Jurkat, Clone E6-1 (cell line): Measurements from ENCODE around the gene CRHR2.
A peak's percentile ranks its signal among the peaks of the same experiment; 100 is the strongest.

Source experiments
- DNase-seq: peaks from one replicate; pipeline ENCODE4 v3.0.0-alpha.2; 2011; ENCODE audit warnings: low read depth, low spot score
- H3K4me3 ChIP-seq: 2 replicates; pipeline ENCODE4 v1.5.1; 2011; ENCODE audit warnings: mild to moderate bottlenecking, low read length, control low read depth, moderate library complexity

CRHR2 gene

DNA sequence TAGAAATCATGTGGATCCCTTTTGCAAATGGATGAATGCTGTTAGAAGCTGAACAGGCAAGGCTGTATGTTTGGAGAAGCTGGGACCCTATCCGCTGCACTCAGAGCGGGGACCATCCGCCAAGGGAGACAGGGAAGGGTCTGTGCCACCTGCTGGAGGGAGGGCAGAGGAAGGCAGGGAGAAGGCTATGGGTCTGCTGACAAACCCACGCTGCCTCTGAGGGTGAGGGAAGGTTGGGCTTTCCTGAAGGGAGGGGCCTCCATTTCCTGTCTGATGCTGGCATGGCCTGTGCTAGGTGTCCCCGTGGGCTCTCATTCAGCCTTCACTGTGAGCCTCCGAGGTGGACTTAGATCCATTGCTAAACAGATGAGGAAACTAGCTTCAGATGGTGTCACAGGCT, 5.3 kb upstream of the CRHR2 start:
- DNase-seq, result no peak
- no peak overlapping the region for H3K4me3 ChIP-seq

DNA sequence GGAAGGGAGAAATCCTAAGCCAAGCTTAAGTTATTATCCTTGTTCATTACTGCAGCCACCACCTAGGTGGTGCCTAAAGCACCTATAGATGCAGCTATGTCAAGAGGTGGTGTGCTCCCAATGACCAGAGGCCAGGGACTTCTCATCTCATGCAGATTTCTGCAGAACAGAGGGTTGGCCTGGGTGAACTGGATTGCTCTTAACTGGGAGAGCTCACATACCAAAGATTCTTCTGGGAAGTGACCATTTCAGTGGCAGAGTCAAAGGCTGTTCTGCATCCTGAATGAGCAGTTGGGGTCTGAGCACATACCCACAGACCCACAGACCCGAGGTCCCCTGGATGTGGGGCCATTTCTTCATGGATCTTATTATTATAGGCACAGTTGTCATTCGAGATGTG, 2.1 kb upstream of the CRHR2 start:
- no peak for DNase-seq
- H3K4me3 ChIP-seq, result no peak overlapping the region

DNA sequence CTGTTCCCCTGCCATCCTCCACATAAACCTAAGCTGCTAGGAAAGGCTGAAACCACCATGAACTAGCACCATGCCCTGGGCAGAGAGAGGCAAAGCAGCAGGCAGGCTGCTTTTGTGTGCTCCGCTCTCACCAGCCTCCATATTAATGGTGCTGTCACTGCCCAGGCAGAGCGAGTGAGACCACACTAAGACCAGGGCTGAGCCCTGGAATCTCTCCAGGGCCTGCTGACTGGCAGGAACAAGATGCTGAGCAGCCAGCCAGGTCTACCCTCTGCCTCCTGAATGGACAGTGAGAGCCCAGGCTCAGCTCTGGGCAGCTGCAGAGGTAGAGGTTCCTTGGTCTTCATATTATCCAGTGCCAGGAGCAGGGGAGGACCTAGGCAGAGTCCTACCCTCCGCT, 1.6 kb upstream of the CRHR2 start:
- no peak for DNase-seq
- H3K4me3 ChIP-seq, result no peak overlapping the region

DNA sequence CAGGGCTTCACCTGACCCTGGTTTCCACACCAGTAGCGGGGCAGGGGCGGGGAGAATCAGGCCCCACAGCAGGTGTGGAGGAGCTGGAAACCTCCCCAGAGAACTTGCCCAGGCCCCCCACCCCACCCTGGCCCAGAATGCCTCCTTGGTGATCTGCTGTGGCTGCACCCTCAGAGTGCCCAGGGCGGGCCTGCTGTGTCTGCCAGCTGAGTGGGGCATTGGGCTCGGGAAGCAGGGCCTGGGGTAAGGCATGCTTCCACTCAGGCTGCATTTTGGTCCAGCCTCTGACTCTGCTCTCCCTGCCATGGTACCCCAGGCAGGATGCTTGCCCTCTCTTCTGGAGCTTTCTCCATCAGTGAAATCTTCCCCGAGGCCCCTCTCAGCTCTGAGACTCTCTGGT, 1.1 kb upstream of the CRHR2 start:
- no peak overlapping the region for H3K4me3 ChIP-seq
- DNase-seq, result no peak

DNA sequence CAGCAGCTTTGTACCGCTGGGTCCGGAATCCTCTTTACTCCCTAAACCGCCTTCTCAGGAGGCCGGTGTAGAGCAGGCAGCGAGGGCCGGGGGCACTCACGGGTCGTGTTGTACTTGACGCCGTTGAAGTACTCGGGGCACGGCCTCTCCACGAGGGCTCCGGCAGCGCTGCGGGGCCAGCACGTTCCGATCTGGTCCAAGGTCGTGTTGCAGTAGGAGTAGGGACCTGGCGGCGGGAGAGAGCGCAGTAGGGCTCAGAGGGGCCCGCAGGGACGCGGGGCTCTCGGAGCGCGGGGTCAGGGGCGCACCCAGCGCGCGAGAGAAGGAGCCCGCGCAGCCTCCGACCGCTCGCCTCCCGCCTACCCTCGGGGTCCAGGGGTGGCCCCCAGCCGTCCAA, 443 bp downstream of the CRHR2 start:
- DNase-seq, result no peak
- H3K4me3 ChIP-seq, result no peak overlapping the region

DNA sequence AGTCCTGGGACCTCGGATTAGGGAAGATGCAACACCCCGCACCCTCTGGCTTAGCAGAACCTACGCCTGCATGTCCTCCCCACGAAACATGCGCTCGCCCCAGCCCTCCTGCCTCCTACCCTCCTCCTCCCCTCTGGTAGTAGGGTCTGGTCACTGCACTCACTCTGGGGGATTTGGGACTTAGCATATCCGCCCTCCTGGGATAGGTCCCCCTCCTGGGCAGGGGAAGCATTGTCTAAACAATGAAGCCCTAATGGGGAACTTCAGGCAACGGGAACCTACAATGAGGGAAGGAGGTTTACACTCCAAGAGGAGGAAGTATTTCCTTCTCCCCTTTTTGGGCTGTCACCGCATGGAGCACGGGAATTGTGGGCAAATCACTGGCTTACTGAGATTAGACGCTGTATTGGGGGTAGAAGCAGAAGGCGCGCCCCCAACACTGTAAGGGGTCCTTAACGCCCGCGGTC, 892 bp downstream of the CRHR2 start:
- no peak overlapping the region for H3K4me3 ChIP-seq
- no peak for DNase-seq

DNA sequence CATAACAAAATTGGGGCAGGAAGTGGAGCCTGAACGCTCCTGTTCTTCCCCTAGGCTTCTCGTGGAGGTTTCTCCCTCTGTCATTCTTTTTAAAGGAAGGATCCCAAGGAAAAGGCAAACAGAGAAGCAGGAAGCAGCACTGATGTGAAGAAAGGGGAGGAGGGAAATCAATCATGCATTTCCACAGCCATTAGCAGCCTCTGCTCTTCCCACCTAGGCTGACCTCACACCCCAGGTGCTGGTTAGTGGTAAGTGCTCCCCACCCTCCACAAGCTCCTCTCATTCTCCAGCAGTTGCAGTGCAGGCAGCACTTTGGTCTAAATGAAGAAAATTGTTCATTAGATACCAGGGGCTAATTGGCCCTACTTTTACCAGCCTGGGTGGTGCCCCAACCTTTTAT, 2.6 kb downstream of the CRHR2 start:
- no peak for DNase-seq
- H3K4me3 ChIP-seq, result no peak overlapping the region

DNA sequence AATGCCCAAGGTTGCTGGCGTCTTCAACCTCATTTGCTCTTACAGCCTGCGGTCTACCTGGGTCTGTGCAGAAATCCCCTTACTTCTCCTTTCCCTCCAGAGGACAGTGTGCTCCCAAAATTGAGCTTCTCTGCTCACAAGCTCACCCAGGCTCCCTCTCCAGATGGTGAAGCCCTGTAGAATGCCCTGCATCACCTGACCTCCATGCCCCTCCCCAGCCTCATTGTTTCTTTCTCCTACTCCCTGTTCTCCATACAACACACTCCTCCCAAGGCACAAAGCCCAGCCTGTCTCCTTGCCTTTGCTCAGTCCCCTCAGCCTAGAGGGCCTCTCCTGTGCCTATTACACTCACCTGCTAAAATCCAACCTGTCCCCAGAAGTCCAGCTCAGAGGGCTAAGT, 3.5 kb downstream of the CRHR2 start:
- H3K4me3 ChIP-seq, result no peak overlapping the region
- no peak for DNase-seq

DNA sequence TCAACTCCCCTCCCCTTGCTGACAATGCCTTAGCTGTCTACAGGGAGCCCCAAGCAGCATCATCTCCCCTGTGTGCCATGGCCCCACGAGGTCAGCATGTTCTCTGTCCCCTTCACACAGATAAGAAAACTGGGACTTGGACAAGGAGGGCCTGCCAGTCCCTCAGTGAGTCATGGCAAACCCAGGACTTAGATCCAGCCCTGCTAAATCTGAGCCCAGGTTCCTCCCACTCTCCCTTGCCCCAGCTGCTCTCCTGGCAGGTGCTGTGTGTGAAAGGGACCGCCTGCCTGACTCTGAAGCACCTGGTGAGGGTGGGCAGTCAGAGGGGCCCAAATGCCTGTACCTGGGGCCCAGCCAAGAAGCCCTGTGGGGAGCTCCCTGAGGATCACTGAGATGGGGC, 7.4 kb downstream of the CRHR2 start:
- DNase-seq, result no peak
- H3K4me3 ChIP-seq, result no peak overlapping the region

DNA sequence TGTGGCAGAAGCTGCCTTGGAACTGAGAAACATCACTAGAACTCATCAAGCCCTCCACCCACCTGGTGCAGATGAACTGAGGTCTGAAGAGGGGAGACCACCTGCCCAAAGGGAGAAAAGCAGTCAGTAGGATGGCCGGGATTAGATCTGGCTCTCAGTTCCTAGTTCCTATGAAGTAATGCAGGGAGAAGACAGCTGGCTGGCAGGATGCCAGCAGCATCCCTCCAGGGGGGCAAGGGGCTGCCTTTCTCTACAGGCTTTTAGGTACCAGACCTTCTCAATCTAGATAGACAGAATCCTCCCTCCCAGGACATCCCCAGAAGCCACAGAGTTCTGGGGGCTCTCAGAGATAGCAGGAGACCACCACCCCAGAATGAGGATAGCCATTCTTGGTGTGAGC, 7.8 kb downstream of the CRHR2 start:
- DNase-seq, result no peak
- H3K4me3 ChIP-seq, result no peak overlapping the region

DNA sequence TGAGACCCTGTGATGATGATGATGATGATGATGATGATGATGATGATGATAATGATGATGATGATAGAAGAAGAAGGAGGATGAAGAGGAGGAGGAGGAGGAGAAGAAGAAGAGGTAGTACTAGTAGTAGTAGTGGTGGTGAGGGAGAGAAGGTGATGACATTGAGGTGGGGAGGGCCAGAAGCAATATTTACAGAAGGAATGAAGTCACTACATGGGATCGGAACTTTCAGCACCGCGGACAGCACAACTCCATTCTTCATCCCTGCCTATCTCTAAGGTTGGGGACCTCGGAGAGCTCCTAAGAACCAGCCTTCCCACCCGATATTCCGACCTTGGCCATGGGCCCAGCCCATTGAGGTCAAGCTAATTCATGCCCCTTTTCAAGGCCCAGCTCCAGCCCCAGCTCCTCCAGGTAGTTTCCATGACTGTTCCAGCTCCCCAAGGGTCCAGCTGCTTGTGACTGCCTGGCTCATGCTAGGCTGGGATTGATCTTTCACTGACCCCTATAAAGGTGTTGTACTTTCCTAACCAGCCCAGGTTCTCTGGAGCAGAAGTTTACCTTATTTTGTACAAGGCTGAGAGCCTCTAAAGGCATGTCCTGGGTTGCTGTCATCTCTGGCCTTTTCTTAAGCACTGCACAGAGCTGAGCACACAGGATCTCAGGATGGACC, 10.3 kb downstream of the CRHR2 start:
- no peak overlapping the region for H3K4me3 ChIP-seq
- DNase-seq, result peak; percentile 44

DNA sequence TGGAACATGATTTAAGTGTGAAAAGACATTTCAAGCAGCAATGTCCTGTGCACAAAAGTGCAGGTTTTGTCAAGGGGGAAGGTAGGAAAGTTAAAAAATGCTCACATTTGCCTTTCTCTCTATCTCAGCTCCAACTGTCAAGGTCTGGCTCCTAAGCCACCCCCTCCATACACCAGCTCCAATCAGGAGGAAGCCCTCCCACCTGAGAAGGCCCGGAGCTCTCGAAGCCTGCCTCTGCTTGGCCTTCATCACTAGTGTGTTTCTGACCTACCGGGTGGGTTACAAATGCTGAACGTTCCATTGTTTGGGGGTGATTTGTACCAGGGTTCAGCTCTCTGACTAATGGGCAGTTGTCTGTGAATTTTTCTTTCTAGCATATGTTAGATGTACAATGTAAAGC, 14.2 kb downstream of the CRHR2 start:
- no peak for DNase-seq

DNA sequence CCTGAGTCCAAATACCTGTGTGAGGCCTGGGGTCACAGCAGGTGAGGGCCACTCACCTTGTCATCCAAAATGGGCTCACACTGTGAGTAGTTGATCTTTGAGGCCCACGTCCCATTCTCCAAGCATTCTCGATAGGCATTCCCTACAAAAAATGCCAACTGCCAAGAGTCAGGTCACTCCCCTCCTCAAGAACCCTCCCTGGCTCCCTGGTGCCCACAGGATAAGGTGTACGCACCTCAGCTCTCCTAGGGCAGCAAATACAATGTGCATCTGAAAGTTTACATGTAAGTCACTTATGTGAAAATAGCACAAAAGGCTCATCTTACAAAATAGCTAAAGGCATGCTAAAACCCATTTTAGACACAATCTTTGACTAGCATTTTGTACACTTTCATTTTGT, 15.1 kb downstream of the CRHR2 start:
- DNase-seq, result no peak
- no peak overlapping the region for H3K4me3 ChIP-seq

More for the DNA sequence above, 14.2 kb downstream of the CRHR2 start:
- H3K4me3 ChIP-seq, result no peak overlapping the region

DNA sequence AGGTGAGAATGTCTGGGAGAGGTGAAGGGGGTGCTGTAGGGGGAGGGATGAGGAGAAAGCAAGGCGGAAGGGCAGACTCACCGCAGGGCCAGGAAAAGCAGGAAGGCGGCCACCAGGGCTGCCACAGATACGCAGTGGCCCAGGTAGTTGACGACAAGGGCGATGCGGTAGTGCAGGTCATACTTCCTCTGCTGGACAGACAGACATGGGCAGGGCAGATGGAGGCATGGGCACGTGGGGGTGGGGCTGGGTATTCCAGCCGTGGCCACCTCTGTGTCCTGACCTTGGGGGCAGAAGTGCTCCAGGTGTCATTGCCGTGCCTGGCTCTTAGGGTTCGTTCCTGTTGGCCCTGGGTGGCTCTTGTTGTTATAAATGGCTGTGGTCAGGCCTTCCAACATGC, 16.8 kb downstream of the CRHR2 start:
- H3K4me3 ChIP-seq, result no peak overlapping the region
- no peak for DNase-seq

DNA sequence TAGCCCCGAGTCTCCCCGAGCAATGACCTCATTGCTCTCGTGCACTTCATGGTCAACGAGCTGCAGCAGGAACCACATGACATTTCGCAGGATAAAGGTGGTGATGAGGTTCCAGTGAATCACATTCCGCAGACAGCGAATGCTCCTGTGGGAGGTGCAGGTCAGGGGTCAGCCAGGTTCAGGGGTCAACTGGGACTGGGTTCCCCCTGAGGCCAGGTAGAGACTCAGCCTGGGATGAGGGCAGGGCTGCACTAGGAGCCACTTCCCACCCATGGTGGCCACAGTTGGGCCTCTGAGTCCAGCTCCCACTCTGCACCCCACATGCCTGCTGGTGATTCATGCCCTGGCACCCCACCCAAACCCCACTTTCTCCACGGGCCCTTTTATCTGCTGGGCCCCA, 17.2 kb downstream of the CRHR2 start:
- no peak for DNase-seq
- H3K4me3 ChIP-seq, result no peak overlapping the region

DNA sequence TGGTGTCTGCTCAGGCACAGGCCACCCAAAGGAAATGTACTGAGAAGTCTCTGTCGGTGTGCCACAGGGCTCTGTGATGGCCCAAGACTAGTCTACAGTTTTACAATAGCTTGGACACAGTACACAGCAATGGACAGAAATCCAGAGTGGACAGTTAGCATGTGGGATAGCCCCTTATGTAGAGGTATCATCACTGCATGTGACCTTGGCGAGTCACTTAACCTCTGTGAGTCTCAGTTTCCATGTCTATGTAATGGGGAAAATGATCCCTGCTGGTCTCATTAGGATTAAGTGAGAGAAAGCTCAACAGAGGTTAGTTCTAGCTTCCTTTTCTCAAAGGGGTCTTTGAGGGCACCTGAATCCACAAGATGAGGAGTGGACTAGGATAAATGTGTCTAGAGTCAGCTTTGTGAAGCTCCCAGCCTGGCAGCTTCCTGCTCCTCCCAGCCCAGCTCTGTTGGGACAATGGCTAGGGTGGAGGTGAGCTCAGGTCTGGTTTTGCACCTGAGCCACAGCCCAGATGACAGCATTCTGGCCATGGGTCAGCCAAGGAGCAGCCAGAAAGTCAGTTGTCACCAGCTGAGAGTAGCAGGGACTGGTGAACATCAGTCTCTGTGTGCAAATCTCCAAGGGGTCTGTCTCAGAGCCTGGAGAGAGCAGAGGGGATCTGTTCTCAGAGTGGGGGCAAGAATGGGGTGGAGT, 17.9 kb downstream of the CRHR2 start:
- no peak for DNase-seq
- H3K4me3 ChIP-seq, result no peak overlapping the region

DNA sequence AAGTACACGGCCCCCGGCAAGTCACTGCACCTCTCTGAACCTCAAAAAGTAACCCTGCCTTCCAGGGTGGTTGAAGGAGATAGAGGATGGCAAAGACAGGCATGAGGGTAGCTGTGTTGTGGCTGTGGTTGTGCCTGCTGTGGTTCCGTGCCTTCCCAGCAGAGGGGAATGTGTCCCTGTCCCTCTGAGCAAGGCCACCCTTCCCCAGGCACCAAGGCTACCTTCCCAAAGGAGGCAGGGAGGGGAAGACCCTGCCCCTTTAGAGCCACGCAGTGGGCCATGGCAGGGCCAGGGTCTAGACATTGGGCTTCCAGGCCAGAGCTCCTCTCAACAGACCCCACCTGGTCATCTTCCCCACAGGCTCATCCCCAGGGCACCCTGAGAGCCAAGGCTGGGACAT, 18.8 kb downstream of the CRHR2 start:
- DNase-seq, result no peak
- no peak overlapping the region for H3K4me3 ChIP-seq

DNA sequence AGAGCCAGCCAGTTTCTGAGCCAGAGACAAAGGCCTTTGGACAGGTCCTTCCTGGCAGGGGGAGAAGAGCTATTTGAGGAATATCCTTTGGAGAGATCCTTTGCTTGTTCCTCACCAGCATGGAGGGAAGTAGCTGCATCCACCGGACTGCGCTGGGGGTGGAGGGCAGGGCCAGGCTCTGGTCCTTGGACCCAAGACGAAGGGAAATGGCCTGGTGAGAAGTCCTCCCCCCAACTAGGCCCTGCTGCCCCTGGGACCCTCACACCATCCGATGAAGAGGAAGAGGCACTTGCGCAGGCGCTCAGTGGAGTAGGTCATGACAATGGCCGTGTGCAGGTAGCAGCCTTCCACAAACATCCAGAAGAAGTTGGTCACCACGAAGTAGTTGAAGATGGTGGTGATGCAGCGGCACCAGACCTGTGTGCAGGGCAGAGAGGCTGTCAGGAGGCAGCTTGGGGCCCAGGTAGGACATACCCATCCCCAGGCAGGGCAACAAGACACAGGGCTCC, 19.8 kb downstream of the CRHR2 start:
- DNase-seq, result no peak
- no peak overlapping the region for H3K4me3 ChIP-seq

DNA sequence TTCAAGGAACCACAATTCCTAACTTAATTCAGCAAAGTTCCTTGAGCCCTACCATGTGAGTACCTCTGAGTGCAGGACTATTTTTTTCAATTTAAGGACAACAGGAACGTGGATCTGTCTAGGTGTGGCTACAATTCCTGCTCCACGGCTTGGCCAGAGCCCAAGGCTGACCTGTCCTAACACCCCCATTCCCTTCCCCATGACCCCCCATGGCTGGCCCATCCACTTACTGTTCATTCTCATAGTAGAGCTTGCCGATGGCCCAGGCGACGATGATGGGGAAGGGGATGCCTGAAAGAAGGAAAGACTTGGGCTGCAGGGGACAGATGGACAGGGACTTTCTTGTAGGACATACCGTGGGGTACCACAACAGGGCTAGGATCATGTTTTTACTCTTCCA, 20.3 kb downstream of the CRHR2 start:
- H3K4me3 ChIP-seq, result no peak overlapping the region
- no peak for DNase-seq

DNA sequence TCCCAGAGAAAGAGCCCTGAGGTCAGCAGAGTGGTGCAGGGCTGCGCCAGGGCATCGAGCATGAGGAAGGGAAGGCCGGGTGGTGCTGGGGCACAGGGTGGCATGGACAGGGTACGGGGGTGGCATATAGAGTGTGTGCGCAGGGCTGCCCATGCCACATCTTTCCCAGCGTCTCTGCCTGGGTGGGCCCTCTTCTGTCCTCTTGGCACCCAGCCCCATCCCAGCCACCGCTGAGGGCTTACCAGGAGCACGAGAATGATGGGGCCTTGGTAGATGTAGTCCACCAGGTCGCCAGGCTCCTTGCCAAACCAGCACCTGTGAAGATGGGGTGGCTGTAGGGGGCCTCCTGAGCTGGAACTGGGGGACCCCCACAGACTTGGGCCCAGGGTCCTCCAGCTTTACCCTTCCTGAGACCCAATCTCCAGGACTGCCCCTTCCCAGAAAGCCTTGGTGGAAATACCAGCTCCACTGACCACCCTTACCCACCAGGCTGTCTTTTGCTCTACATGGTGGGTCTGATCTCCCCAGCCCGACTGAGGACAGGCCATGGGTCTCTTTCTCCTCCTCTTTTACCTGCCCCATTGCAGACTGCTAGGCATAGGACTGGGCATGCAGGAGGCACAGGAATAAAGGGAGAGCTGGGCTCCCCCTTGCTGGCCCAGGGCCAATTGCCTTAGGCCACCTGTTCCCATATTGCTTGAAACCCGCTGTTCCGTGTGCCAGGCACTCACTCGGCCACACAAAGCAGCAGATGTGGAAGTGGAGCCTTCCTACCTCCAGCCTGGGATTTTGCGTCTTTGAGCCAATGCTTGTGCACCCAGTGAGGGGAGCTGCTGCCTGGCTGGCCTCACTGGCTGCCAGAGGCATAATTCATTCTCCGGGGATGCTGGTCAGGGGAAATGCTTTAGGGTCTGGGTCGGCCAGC, 21.7 kb downstream of the CRHR2 start:
- no peak for DNase-seq
- no peak overlapping the region for H3K4me3 ChIP-seq
